Measurements from ENCODE around the gene HELT. TPM values are rescaled to one million over a fixed set of nuclear protein-coding genes. Genes with fewer than 3 reads are reported as not detected.
"Not testable (repeated sequence)": the region's sequence is repeated elsewhere in the genome, so short reads cannot be mapped to it uniquely, and the experiment has no call there.

The HELT gene
- total RNA-seq, 2 donors from 2014 or later: not detected

DNA sequence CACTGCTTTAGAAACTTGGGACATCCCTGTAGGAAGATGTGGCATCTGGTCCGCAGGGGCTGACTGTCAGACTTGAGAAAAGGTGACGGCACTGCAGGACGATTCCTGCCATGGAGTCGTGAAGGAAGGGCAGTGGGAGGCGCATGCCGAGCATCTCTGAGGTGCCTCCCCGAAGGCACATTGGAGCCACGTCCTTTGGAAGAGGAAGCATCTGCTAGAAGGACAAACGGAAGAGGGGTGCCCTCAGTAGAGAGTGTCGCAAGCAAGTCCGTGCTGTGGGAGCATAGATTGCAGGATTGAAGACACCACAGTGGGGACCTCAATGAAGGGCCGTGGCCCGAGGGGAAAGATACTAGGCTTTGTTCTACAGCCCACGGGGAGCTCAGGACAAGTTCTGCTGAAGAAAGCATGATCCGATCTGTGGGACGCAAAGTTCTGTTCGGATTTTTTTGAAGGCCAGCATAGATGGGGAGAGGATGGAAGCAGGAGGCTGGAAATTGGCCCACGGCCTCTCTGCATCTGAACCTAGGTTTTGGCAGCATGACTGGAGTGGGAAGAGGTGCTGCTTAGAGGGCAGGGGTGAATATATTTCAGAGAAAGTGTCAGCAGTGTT is 24.2 kb upstream of the HELT start:
- TF ChIP-seq, protein P1, sequence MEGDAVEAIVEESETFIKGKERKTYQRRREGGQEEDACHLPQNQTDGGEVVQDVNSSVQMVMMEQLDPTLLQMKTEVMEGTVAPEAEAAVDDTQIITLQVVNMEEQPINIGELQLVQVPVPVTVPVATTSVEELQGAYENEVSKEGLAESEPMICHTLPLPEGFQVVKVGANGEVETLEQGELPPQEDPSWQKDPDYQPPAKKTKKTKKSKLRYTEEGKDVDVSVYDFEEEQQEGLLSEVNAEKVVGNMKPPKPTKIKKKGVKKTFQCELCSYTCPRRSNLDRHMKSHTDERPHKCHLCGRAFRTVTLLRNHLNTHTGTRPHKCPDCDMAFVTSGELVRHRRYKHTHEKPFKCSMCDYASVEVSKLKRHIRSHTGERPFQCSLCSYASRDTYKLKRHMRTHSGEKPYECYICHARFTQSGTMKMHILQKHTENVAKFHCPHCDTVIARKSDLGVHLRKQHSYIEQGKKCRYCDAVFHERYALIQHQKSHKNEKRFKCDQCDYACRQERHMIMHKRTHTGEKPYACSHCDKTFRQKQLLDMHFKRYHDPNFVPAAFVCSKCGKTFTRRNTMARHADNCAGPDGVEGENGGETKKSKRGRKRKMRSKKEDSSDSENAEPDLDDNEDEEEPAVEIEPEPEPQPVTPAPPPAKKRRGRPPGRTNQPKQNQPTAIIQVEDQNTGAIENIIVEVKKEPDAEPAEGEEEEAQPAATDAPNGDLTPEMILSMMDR (conservative IDR thresholded peaks at IDR 0.05): no peak
- WGBS, 2 experiments (ENCODE audit: insufficient coverage in 1 of 2, insufficient read length in 1 of 2): 87% methylated on average over 15 to 18 of the region's 18 CpGs
- Mint-ChIP-seq H3K27ac (no peak overlapping the region), H3K4me1 (no peaks in the 10 kb centered on the region), H3K4me3 (no peak overlapping the region), H3K36me3 (ENCODE audit: low read depth) (no peaks in the 10 kb centered on the region), H3K27me3 (ENCODE audit: insufficient read depth) (no peaks in the 10 kb centered on the region), H3K9me3 (peaks cover 11% of the 10 kb centered on the region)
- no peaks in the 10 kb centered on the region for H3K4me1 ChIP-seq (ENCODE audit: control insufficient read depth, insufficient read depth, low read length)
- H3K9me3 ChIP-seq (ENCODE audit: control insufficient read depth, low read length): peaks cover 3% of the 10 kb centered on the region
- no peak overlapping the region for H3K4me3 ChIP-seq (ENCODE audit: low read length)
- H3K27ac ChIP-seq (ENCODE audit: low read depth, low read length): no peak overlapping the region
- no peak for DNase-seq
- H3K36me3 ChIP-seq (ENCODE audit: control insufficient read depth, insufficient read depth, low read length): no peaks in the 10 kb centered on the region
- H3K27me3 ChIP-seq (ENCODE audit: control insufficient read depth, insufficient read depth, low read length, poor library complexity, severe bottlenecking): no peaks in the 10 kb centered on the region
- no peak overlapping the region for H3K9ac ChIP-seq (ENCODE audit: extremely low read depth, low read length, poor library complexity, severe bottlenecking)

DNA sequence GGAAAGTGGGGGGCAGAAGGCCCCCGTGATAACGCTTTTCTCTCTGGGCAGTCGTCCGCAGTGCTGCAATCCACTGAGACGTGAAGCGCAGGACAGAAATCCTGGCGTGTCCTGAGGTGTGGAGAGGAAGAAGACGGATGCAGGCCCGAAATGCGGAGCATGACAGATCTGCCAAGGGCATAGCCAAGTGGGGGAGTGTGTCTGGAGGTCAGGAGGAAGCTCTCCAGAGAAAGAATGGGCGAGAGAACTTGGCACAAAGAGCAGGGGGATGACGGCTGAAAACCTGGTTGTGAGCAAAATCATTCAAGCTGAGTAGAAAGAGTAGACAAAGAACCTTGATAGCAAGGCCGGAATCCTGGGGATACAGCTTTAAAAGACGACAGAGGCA is 23.7 kb upstream of the HELT start:
- H3K4me3 ChIP-seq (ENCODE audit: low read length): no peak overlapping the region
- no peak overlapping the region for H3K4me3 Mint-ChIP-seq
- no peak for DNase-seq
- no peaks in the 10 kb centered on the region for H3K4me1 Mint-ChIP-seq
- H3K27ac Mint-ChIP-seq: no peak overlapping the region
- TF ChIP-seq, protein P1 (conservative IDR thresholded peaks at IDR 0.05): no peak
- no peaks in the 10 kb centered on the region for H3K4me1 ChIP-seq (ENCODE audit: control insufficient read depth, insufficient read depth, low read length)
- 92 to 93% methylated on average over 14 of the region's 14 CpGs for WGBS, 2 experiments (ENCODE audit: insufficient coverage in 1 of 2, insufficient read length in 1 of 2)
- H3K27me3 ChIP-seq (ENCODE audit: control insufficient read depth, insufficient read depth, low read length, poor library complexity, severe bottlenecking): no peaks in the 10 kb centered on the region
- H3K36me3 Mint-ChIP-seq (ENCODE audit: low read depth): no peaks in the 10 kb centered on the region
- no peak overlapping the region for H3K27ac ChIP-seq (ENCODE audit: low read depth, low read length)
- no peaks in the 10 kb centered on the region for H3K9me3 ChIP-seq (ENCODE audit: control insufficient read depth, low read length)
- peaks cover 1% of the 10 kb centered on the region for H3K27me3 Mint-ChIP-seq (ENCODE audit: insufficient read depth)
- no peak overlapping the region for H3K9ac ChIP-seq (ENCODE audit: extremely low read depth, low read length, poor library complexity, severe bottlenecking)
- peaks cover 6% of the 10 kb centered on the region for H3K9me3 Mint-ChIP-seq
- H3K36me3 ChIP-seq (ENCODE audit: control insufficient read depth, insufficient read depth, low read length): no peaks in the 10 kb centered on the region

DNA sequence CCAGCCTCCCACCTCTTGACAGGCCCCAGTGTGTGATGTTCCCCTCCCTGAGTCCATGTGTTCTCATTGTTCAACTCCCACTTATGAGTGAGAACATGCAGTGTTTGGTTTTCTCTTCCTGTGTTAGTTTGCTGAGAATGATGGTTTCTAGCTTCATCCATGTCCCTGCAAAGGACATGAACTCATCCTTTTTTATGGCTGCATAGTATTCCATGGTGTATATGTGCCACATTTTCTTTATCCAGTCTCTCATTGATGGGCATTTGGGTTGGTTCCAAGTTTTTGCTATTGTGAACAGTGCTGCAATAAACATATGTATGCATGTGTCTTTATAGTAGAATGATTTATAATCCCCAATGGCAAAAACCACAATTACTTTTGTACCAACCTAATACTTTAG is 20.6 kb upstream of the HELT start:
- H3K27me3 ChIP-seq (ENCODE audit: control insufficient read depth, insufficient read depth, low read length, poor library complexity, severe bottlenecking); H3K27ac ChIP-seq (ENCODE audit: low read depth, low read length); H3K36me3 ChIP-seq (ENCODE audit: control insufficient read depth, insufficient read depth, low read length); H3K4me3 ChIP-seq (ENCODE audit: low read length); DNase-seq; H3K4me1 ChIP-seq (ENCODE audit: control insufficient read depth, insufficient read depth, low read length); H3K27ac Mint-ChIP-seq; H3K4me3 Mint-ChIP-seq; H3K9me3 ChIP-seq (ENCODE audit: control insufficient read depth, low read length); H3K36me3 Mint-ChIP-seq (ENCODE audit: low read depth); H3K9ac ChIP-seq (ENCODE audit: extremely low read depth, low read length, poor library complexity, severe bottlenecking); H3K9me3 Mint-ChIP-seq; H3K4me1 Mint-ChIP-seq: not testable (repeated sequence)
- peaks cover 24% of the 10 kb centered on the region for H3K27me3 Mint-ChIP-seq (ENCODE audit: insufficient read depth)

DNA sequence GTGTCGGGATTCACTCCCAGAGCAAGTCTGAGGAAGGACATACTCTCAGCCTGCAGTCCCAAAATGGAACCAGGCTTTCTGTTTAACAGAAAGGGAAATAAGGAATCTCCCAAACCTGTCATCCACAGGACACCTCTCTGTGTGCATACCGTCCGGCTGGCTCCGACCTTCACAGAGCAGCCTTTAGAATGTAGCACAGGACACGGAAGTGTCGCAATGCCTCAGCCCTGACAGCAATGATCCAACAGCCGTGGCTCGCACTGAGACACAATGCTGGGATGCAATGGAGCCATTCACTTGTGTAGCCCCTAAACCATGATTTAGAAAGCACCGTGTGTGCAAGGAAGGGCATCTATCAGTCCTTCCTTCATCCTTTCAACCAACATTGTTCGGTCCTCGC is 15.5 kb upstream of the HELT start:
- TF ChIP-seq, protein P1 (conservative IDR thresholded peaks at IDR 0.05): no peak
- no peak overlapping the region for H3K4me3 Mint-ChIP-seq
- H3K4me1 ChIP-seq (ENCODE audit: control insufficient read depth, insufficient read depth, low read length): no peaks in the 10 kb centered on the region
- 84 to 91% methylated on average over 9 to 11 of the region's 11 CpGs for WGBS, 2 experiments (ENCODE audit: insufficient coverage in 1 of 2, insufficient read length in 1 of 2)
- H3K36me3 ChIP-seq (ENCODE audit: control insufficient read depth, insufficient read depth, low read length): no peaks in the 10 kb centered on the region
- no peak overlapping the region for H3K27ac Mint-ChIP-seq
- no peak for DNase-seq
- H3K36me3 Mint-ChIP-seq (ENCODE audit: low read depth): no peaks in the 10 kb centered on the region
- peaks cover 3% of the 10 kb centered on the region for H3K4me1 Mint-ChIP-seq
- no peak overlapping the region for H3K9ac ChIP-seq (ENCODE audit: extremely low read depth, low read length, poor library complexity, severe bottlenecking)
- H3K27me3 Mint-ChIP-seq (ENCODE audit: insufficient read depth): peaks cover 75% of the 10 kb centered on the region
- H3K27ac ChIP-seq (ENCODE audit: low read depth, low read length): no peak overlapping the region
- H3K9me3 Mint-ChIP-seq: no peaks in the 10 kb centered on the region
- H3K9me3 ChIP-seq (ENCODE audit: control insufficient read depth, low read length): no peaks in the 10 kb centered on the region
- peaks cover 39% of the 10 kb centered on the region for H3K27me3 ChIP-seq (ENCODE audit: control insufficient read depth, insufficient read depth, low read length, poor library complexity, severe bottlenecking)
- H3K4me3 ChIP-seq (ENCODE audit: low read length): no peak overlapping the region

Data from endodermal cell (in vitro differentiated cells).